HepG2 (cell line): ENCODE measurements around the gene AKAP8. TPM values are rescaled to one million over a fixed set of nuclear protein-coding genes. Genes with fewer than 3 reads are reported as not detected.
A peak's percentile ranks its signal among the peaks of the same experiment; 100 is the strongest.

ENCODE experiments used
- MXI1 ChIP-seq: IDR thresholded peaks from 3 replicates; pipeline ENCODE4 v1.6.1; 2012; ENCODE audit warnings: low read depth, low read length, inconsistent platforms, borderline replicate concordance
- NPAS2 ChIP-seq: sonication (generic); formaldehyde crosslinking; IDR thresholded peaks from 2 replicates; pipeline ENCODE4 v1.8.0; 2022; ENCODE audit warnings: mild to moderate bottlenecking, missing genetic modification reagents, borderline replicate concordance
- RBM39 ChIP-seq: fragments of 200-400 bp; formaldehyde crosslinking; IDR thresholded peaks from one replicate; pipeline ENCODE4 v1.6.1; 2018; ENCODE audit warnings: antibody characterized with exemption, mild to moderate bottlenecking, low read depth, low read length; ENCODE audit not compliant: poor library complexity, severe bottlenecking
- TRIM24 ChIP-seq: sonication (generic); formaldehyde crosslinking; IDR thresholded peaks from 2 replicates; pipeline ENCODE4 v1.8.0; 2022; ENCODE audit warnings: mild to moderate bottlenecking, missing genetic modification reagents
- ZNF552 ChIP-seq: sonication (generic); formaldehyde crosslinking; IDR thresholded peaks from 2 replicates; pipeline ENCODE4 v1.9.0; 2022; ENCODE audit warnings: missing genetic modification reagents, mild to moderate bottlenecking, borderline replicate concordance
- polyA plus RNA-seq, 8 experiments: library from polyadenylated mRNA; depleted of rRNA in 3 of 8; stranded (reverse) in 7 of 8; unstranded in 1 of 8; fragments of >200 nt; fragmentation: Illumina TruSeq in 4 of 8; extraction: Trizol in 4 of 8; gene quantifications; 2 replicates each; pipeline versions ENCODE4 v1.2.1 to v1.2.3, GENCODE V29; 2011 to 2016; ENCODE audit warnings: low read depth in 4 of 8, missing spikeins in 1 of 8, mixed read lengths in 1 of 8; ENCODE audit not compliant: insufficient read depth in 1 of 8
- total RNA-seq, 5 experiments: library from RNA; depleted of rRNA; stranded (reverse); fragments of >200 nt; fragmentation: Illumina TruSeq; extraction: Trizol; gene quantifications; 2 replicates each; pipeline ENCODE4 v1.2.3, GENCODE V29; 2016; ENCODE audit warnings: low read depth in 1 of 5
- TF ChIP-seq, protein P1 (sequence below), 2 experiments: sonication (generic) in 1 of 2; formaldehyde crosslinking in 1 of 2; IDR thresholded peaks; 2 replicates each; pipeline versions ENCODE4 v1.5.1 to v1.6.1; 2011 to 2020; ENCODE audit warnings: borderline replicate concordance in 1 of 2, low read depth in 1 of 2, low read length in 1 of 2, mild to moderate bottlenecking in 1 of 2, missing genetic modification reagents in 1 of 2, moderate library complexity in 1 of 2
- TF ChIP-seq, protein P2 (sequence below): IDR thresholded peaks from 2 replicates; pipeline ENCODE4 v1.6.1; 2016; ENCODE audit warnings: missing genetic modification reagents, missing compliant biosample characterization
- TF ChIP-seq, protein P3 (sequence below): sonication (generic); formaldehyde crosslinking; conservative IDR thresholded peaks from 2 replicates; pipeline ENCODE4 v1.4.0; 2020; ENCODE audit warnings: mild to moderate bottlenecking, missing genetic modification reagents, moderate library complexity
- TF ChIP-seq, protein P4 (sequence below): sonication (generic); formaldehyde crosslinking; IDR thresholded peaks from one replicate; pipeline ENCODE4 v1.5.1; 2020; ENCODE audit warnings: mild to moderate bottlenecking, missing genetic modification reagents; ENCODE audit errors: not compliant biosample characterization
- TF ChIP-seq, protein P5 (sequence below): sonication (generic); formaldehyde crosslinking; IDR thresholded peaks from 2 replicates; pipeline ENCODE4 v1.8.0; 2022; ENCODE audit warnings: mild to moderate bottlenecking, missing genetic modification reagents, moderate library complexity

Gene AKAP8
- total and polyA plus RNA-seq, 2 of the 13 experiments (the other 11 are each of a cell fraction or from before 2014, with no cell fraction given): 15.9 to 22.1 TPM

DNA sequence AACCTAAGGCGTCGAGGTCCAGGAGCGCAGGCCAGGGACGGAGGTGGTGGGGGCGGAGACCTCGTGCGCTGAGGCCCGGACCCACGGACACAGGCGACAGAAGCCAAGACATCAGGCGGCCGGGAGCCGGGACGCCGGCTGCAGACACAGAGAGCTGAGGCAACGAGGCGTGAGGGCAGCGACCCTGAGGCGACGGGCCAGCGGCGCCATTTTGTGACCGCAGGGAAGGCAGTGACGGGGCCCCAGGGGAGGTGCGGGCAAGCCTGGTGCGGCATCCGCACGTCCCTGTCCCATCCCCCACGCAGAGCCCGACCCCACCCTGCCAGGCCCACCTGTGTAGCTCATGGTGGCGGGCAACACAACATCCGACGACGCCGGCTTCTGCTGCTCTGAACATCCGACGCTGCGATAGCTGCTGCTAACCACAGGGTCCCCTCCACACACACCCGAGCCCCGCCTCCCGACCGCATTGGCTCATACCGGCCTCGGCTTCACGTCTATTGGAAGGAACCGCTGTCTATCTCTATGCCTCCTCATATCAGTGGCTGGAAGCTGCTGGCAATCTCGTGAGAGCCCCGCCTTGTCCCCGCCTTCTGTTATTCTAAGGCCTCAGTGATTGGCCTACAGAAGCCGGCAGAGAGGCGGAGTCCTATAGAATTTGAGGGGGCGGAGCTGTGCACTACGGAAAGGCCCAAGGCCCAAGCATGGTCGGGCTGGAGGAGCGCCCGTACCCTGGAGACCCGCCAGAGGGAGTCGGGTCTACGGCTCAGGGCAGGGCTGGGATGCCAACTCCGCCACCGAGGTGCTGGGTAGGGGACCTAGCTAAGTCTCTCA, 39.2 kb upstream of the AKAP8 start, which contains the start of gene AKAP8L (continued):
- TF ChIP-seq, protein P1, sequence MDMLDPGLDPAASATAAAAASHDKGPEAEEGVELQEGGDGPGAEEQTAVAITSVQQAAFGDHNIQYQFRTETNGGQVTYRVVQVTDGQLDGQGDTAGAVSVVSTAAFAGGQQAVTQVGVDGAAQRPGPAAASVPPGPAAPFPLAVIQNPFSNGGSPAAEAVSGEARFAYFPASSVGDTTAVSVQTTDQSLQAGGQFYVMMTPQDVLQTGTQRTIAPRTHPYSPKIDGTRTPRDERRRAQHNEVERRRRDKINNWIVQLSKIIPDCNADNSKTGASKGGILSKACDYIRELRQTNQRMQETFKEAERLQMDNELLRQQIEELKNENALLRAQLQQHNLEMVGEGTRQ (IDR thresholded peaks at IDR 0.05; ENCODE audit: low read depth, low read length): no peak
- TF ChIP-seq, protein P1 (CRISPR knock-in tag; IDR thresholded peaks at IDR 0.05; ENCODE audit: borderline replicate concordance): no peak
- TF ChIP-seq MXI1 (peak; percentile 74; the same call in 1 of the 3 replicates), RBM39 (peak; percentile 80), NPAS2 (CRISPR knock-in tag) (no peak), ZNF552 (CRISPR knock-in tag) (0 out of 2 replicates have a peak, but pooled peaks have one; percentile 47), TRIM24 (no peak)
- TF ChIP-seq, protein P2, sequence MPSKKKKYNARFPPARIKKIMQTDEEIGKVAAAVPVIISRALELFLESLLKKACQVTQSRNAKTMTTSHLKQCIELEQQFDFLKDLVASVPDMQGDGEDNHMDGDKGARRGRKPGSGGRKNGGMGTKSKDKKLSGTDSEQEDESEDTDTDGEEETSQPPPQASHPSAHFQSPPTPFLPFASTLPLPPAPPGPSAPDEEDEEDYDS: peak; percentile 70
- TF ChIP-seq, protein P3, sequence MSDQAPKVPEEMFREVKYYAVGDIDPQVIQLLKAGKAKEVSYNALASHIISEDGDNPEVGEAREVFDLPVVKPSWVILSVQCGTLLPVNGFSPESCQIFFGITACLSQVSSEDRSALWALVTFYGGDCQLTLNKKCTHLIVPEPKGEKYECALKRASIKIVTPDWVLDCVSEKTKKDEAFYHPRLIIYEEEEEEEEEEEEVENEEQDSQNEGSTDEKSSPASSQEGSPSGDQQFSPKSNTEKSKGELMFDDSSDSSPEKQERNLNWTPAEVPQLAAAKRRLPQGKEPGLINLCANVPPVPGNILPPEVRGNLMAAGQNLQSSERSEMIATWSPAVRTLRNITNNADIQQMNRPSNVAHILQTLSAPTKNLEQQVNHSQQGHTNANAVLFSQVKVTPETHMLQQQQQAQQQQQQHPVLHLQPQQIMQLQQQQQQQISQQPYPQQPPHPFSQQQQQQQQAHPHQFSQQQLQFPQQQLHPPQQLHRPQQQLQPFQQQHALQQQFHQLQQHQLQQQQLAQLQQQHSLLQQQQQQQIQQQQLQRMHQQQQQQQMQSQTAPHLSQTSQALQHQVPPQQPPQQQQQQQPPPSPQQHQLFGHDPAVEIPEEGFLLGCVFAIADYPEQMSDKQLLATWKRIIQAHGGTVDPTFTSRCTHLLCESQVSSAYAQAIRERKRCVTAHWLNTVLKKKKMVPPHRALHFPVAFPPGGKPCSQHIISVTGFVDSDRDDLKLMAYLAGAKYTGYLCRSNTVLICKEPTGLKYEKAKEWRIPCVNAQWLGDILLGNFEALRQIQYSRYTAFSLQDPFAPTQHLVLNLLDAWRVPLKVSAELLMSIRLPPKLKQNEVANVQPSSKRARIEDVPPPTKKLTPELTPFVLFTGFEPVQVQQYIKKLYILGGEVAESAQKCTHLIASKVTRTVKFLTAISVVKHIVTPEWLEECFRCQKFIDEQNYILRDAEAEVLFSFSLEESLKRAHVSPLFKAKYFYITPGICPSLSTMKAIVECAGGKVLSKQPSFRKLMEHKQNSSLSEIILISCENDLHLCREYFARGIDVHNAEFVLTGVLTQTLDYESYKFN (CRISPR knock-in tag): peak; percentile 36
- TF ChIP-seq, protein P4, sequence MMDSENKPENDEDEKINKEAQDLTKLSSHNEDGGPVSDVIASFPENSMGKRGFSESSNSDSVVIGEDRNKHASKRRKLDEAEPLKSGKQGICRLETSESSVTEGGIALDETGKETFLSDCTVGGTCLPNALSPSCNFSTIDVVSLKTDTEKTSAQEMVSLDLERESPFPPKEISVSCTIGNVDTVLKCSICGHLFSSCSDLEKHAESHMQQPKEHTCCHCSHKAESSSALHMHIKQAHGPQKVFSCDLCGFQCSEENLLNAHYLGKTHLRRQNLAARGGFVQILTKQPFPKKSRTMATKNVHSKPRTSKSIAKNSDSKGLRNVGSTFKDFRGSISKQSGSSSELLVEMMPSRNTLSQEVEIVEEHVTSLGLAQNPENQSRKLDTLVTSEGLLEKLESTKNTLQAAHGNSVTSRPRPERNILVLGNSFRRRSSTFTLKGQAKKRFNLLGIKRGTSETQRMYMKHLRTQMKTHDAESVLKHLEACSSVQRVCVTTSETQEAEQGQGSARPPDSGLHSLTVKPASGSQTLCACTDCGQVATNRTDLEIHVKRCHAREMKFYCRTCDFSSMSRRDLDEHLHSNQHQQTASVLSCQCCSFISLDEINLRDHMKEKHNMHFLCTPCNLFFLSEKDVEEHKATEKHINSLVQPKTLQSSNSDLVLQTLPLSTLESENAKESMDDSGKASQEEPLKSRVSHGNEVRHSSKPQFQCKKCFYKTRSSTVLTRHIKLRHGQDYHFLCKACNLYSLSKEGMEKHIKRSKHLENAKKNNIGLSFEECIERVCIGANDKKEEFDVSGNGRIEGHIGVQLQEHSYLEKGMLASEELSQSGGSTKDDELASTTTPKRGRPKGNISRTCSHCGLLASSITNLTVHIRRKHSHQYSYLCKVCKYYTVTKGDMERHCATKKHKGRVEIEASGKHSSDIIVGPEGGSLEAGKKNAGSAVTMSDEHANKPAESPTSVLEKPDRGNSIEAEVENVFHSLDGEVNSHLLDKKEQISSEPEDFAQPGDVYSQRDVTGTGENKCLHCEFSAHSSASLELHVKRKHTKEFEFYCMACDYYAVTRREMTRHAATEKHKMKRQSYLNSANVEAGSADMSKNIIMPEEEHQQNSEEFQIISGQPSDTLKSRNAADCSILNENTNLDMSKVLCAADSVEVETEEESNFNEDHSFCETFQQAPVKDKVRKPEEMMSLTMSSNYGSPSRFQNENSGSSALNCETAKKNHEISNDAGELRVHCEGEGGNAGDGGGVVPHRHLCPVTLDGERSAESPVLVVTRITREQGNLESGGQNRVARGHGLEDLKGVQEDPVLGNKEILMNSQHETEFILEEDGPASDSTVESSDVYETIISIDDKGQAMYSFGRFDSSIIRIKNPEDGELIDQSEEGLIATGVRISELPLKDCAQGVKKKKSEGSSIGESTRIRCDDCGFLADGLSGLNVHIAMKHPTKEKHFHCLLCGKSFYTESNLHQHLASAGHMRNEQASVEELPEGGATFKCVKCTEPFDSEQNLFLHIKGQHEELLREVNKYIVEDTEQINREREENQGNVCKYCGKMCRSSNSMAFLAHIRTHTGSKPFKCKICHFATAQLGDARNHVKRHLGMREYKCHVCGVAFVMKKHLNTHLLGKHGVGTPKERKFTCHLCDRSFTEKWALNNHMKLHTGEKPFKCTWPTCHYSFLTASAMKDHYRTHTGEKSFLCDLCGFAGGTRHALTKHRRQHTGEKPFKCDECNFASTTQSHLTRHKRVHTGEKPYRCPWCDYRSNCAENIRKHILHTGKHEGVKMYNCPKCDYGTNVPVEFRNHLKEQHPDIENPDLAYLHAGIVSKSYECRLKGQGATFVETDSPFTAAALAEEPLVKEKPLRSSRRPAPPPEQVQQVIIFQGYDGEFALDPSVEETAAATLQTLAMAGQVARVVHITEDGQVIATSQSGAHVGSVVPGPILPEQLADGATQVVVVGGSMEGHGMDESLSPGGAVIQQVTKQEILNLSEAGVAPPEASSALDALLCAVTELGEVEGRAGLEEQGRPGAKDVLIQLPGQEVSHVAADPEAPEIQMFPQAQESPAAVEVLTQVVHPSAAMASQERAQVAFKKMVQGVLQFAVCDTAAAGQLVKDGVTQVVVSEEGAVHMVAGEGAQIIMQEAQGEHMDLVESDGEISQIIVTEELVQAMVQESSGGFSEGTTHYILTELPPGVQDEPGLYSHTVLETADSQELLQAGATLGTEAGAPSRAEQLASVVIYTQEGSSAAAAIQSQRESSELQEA (CRISPR knock-in tag): peak; percentile 94
- TF ChIP-seq, protein P5, sequence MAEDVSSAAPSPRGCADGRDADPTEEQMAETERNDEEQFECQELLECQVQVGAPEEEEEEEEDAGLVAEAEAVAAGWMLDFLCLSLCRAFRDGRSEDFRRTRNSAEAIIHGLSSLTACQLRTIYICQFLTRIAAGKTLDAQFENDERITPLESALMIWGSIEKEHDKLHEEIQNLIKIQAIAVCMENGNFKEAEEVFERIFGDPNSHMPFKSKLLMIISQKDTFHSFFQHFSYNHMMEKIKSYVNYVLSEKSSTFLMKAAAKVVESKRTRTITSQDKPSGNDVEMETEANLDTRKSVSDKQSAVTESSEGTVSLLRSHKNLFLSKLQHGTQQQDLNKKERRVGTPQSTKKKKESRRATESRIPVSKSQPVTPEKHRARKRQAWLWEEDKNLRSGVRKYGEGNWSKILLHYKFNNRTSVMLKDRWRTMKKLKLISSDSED: no peak
